HG03342 (cell line): ENCODE measurements around the gene HLA-G.
"Not testable (repeated sequence)": the region's sequence is repeated elsewhere in the genome, so short reads cannot be mapped to it uniquely, and the experiment has no call there.

Experiments
- ATAC-seq: cut with Tn5 transposase; IDR thresholded peaks from one replicate; pipeline ENCODE4 v1.9.1; 2021; ENCODE audit warnings: mild to moderate bottlenecking, moderate library complexity; ENCODE audit not compliant: unreplicated experiment

The HLA-G gene

DNA sequence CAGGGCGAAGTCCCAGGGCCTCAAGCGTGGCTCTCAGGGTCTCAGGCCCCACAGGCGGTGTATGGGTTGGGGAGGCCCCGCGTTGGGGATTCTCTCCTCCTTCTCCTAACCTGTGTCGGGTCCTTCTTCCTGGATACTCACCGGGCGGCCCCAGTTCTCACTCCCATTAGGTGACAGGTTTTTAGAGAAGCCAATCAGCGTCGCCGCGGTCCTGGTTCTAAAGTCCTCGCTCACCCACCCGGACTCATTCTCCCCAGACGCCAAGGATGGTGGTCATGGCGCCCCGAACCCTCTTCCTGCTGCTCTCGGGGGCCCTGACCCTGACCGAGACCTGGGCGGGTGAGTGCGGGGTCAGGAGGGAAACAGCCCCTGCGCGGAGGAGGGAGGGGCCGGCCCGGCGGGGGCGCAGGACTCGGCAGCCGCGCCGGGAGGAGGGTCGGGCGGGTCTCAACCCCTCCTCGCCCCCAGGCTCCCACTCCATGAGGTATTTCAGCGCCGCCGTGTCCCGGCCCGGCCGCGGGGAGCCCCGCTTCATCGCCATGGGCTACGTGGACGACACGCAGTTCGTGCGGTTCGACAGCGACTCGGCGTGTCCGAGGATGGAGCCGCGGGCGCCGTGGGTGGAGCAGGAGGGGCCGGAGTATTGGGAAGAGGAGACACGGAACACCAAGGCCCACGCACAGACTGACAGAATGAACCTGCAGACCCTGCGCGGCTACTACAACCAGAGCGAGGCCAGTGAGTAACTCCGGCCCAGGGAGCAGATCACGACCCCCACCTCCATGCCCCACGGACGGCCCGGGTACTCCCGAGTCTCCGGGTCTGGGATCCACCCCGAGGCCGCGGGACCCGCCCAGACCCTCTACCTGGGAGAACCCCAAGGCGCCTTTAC lies at the start of gene HLA-G:
Gene HLA-G, plus strand, starts transcription at position 247 of the 892 bp plus-strand sequence. Its CDS starts 20 bp downstream, at position 267.
- no peak for ATAC-seq

DNA sequence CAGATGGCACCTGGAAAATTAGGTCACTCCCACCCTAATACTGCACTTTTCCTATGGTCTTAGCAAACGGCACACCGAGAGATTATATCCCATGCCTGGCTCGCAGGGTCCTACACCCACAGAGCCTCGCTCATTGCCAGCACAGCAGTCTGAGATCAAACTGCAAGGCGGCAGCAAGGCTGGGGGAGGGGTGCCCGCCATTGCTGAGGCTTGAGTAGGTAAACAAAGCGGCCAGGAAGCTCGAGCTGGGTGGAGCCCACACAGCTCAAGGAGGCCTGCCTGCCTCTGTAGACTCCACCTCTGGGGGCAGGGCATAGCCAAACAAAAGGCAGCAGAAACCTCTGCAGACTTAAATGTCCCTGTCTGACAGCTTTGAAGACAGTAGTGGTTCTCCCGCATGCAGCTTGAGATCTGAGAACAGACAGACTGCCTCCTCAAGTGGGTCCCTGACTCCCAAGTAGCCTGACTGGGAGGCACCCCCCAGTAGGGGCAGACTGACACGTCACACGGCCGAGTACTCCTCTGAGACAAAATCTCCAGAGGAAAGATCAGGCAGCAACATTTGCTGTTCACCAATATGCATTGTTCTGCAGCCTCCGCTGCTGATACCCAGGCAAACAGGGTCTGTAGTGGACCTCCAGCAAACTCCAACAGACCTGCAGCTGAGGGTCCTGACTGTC lies 47.5 kb upstream of the HLA-G start:
- ATAC-seq: not testable (repeated sequence)

DNA sequence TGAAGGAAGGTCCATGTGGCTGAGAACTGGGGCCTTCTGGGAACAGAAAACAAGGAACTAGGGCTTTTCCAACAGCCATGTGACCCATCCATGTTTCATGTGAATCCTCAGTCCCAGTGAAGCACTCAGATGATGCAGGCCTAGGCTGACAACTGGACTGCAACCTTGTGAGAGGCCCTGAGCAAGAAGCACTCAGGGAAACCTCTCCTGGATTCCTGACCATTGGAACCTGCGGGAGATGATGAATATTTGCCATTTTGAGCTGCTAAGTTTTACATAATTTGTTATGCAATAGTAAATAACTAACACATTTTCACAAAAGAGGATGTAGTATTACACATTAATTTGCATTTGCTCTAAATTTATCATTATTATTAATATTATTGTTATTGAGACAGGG lies 38.4 kb upstream of the HLA-G start:
- ATAC-seq: no peak

DNA sequence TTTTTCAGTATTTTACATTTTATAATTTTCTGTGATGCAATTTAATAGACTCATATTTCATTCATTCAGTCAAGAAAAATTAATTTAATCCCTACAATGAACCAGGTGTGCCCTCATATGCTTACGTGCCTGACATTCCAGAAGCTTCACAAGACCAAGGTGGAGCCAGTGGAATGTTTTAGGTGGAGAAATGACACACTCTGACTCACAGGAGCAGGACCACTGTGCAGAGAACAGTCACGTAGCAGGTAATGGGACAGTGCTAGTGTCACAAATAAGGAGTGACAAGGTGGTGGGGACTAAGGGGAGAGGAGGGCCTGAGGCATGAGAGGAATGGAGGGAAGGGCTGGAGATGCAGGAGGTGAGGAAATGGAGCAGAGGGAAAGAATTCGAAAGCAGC lies 37.0 kb upstream of the HLA-G start:
- ATAC-seq: no peak

DNA sequence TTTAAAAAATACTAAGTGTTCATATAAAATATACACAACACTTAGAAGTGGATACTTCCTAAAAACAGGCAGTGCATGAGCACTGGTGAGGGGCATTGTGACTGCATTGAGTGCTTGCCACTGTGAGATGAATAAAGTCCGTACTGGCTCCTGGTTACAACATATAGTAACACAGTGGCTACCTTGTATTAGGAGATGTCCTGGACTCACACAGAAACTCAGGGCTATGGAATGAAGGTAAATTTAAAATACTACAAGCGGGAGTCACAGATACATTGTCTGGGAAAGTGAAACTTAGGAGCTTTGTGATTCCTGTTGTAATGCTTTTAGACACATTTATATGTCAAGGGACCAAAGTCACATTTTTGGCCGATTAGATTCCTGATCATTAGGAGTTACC lies 36.5 kb upstream of the HLA-G start:
- no peak for ATAC-seq

DNA sequence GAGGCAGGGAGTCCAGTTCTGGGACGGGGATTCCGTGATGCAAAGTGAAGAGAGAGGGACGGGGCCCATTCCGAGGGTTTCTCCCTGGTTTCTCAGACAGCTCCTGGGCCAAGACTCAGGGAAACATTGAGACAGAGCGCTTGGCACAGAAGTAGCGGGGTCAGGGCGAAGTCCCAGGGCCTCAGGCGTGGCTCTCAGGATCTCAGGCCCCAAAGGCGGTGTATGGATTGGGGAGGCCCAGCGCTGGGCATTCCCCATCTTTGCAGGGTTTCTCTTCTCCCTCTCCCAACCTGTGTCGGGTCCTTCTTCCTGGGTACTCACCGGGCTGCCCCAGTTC lies 35.9 kb upstream of the HLA-G start:
- ATAC-seq: no peak

DNA sequence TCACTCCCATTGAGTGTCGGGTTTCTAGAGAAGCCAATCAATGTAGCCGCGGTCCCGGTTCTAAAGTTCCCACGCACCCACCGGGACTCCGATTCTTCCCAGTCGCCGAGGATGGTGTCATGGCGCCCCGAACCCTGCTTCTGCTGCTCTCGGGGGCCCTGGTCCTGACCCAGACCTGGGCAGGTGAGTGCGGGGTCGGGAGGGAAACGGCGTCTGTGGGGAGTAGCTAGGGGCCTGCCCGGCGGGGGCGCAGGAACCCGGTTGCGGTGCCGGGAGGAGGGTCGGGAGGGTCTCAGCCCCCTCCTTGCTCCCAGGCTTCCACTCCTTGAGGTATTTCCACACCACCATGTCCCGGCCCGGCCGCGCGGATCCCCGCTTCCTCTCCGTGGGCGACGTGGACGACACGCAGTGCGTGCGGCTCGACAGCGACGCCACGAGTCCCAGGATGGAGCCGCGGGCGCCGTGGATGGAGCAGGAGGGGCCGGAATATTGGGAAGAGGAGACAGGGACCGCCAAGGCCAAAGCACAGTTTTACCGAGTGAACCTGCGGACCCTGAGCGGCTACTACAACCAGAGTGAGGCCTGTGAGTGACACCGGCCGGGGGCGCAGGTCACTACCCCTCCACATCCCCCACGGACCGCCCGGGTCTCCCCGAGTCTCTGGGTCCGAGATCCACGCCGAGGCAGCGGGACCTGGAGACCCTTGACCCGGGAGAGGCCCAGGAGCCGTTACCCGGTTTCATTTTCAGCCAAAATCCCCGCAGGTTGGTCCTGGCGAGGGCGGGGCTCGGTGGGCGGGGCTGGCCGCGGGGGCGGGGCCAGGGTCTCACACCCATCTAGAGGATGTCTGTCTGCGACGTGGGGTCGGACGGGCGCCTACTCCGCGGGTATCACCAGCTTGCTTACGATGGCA lies 35.2 kb upstream of the HLA-G start:
- no peak for ATAC-seq

DNA sequence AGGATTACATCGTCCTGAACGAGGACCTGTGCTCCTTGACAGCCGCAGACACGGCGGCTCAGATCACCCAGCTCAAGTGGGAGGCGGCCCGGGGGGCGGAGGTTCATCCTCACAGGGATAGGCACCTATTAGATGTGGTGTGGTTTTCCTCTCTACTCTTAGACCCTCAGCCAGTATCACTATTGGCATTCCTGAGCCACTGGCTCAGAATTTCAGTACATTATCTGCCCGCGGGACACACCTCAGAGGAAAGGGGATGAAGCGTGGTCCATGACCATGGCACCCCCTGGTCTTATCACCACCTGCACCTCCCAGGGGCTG lies 34.6 kb upstream of the HLA-G start:
- no peak for ATAC-seq

DNA sequence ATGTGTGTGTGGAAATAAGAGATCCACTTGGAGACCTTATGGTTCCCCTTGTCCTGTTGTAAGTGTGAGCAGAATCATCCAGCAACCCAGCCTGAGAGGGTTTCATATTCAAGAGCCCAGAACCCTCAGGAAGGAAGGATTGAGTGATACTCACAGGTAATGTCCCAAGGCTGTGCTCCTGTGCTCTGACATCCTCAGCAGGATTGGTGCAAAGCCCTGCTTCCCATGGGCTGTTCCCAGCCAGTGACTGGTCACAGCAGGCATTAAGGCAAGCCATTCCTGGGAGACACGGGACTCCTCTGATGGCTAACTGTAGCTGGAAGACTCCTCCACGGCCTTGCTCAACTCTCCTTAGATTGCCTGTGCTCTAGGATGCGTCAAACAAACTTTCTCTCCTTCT lies 33.8 kb upstream of the HLA-G start:
- ATAC-seq: no peak

DNA sequence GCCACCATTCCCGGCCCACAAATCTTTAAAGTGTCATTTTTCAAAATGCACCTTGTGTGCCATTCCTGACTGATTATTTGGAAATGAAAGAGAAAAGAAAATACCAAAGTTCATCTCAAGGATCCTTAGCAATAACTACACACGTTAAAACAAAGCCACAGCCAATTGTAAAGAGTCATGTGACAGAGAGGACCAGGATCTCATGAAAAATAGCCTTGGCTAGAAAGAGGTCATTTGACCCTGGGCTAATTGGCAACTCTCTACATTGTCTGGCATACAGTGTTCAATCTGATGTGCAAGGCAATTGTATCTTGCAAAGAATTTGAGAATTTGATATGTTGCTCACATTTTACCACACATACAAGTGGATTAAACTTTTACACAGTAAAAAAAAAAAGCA lies 31.6 kb upstream of the HLA-G start:
- ATAC-seq: no peak

DNA sequence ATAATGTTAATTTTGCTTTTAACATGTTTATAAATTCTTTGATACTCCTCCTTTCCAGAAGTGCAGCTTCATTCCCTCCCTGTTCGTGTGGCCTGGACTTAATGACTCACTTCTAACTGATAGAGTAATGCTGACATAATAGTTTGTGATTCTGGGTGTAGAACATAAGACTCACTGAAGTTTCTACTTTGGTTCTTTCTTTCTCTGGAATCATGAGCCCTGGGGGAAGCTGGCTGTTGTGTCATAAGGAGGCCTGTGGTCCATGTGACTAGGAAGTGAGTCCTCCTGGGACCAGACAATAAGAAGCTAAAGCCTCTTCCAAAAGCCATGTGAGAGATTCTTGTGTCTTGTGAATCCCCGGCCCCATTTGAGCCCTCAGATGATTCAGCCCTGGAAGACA lies 30.5 kb upstream of the HLA-G start:
- no peak for ATAC-seq

DNA sequence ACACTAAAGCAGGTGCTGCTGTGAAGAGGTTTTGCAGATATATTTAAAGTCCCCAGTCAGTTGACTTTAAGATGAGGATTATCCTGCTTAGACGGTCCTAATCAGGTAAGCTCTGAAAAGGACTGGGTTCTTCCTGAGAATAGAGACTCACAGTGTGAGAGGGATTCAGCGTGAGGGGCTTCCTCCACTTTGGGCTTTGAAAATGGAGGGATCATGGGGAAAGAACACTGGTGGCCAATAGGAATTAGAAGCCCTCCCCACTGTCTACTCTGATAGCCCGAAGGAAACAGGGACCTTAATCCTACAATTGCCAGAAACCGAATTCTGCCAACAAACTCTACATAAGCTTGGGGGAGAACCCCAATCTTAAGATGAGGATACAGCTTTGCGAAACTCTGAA lies 29.7 kb upstream of the HLA-G start:
- ATAC-seq: no peak

DNA sequence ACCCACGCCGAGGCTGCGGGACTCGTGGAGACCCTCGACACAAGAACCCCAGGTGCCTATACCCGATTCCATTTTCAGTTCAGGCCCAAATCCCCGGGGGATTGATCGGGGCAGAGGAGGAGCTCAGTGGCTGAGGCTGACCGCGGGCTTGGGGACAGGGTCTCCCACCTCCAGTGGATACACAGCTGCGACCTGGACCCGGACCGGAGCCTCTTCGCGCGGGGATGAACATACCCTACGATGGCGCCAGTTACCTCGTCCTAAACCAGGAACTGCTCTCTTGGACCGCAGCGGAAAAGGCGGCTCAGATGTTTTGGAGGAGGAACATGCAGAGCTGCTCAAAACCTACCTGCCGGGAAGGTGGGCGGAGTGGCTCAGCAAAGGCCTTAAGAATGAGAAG lies 27.4 kb upstream of the HLA-G start:
- ATAC-seq: no peak

DNA sequence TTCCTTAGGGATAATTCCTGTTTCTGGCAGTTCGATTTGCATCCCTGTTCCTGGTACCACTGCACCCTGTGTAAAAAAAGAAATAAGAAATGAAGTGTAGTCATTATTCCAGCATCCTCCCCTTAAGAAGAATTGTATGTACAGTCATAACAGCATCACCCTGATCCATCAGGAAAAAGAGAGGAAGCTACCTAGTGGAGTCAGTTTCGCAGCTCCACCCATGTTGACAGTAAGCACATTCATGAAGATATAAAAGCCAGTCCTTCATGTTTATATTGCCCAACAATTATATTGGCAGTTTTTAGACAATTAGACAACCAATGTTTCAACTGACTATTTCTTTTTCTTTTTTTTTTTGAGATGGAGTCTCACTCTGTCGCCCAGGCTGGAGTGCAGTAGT lies 21.2 kb upstream of the HLA-G start:
- no peak for ATAC-seq

DNA sequence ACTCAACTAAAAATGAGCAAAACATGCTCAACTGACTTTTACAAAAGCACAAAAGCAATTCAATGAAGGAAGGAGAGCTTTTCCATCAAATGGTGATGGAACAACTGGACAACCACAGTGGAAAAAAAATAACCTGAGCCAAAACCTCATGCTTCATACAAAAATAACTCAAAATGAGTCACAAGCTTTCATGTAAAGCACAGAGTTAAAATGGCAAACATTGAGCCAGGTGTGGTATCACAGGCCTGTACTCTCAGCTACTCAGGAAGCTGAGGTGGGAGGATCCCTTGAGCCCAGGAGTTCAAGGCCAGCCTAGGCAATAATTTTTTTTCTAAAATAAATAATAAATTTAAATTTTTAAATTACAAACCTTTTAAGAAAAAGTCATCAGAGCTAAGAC lies 18.4 kb upstream of the HLA-G start:
- no peak for ATAC-seq

DNA sequence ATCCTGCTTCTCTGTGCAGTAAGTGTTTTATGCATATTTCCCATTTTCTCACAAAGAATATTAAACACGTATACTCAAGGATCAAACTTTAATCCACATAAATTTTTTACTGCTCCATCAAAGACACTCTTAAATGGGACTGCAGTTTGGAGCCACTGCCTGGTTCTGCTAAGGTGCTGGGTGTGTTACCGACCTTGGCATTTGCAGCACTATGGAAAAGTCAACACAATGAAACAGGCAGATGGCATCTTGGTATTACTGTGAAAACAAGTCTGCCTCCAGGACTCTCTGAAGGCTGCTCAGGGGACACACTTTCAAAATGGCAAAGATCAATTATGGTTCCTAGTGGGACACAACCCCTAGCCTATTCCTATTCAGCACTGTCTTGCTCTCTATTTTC lies 17.3 kb upstream of the HLA-G start:
- no peak for ATAC-seq

DNA sequence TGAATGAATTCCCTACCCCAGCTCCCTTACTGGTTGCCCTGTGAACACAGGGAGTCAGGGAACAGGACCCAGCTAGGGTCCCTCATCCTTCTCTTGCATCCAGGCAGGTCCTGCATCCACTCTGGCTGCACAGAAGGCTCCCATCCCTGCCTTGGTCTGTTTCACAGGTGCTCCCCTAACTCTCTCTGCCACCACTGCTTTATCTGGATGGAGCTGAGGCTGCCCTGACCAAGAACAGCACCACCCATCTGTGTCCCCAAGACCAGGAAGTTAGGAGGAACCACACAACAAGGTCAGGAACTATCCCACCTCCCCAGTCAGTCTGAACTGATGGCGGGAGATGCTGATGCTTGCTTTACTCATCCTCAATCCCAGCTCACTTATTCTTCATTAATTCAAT lies 16.2 kb upstream of the HLA-G start:
- no peak for ATAC-seq

DNA sequence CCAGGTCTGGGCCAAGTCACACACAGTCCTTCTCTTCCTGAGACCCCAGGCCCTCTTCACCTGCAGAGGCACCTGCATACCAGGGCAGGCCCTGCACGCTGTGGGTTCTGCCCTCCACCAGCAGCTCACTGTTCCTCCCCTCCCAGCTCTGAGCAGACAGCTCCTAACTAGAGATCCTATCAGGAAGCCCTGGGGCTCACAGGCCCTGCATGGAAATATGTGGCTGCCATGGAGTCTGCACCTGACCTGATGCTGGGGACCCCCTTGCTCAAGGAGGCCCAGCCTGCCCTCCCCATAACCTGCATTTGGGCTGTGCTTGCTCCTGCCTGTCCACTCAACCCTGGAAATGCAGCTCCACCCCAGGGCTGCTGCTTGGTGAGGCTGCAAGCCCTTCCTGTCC lies 14.6 kb upstream of the HLA-G start:
- ATAC-seq: no peak

DNA sequence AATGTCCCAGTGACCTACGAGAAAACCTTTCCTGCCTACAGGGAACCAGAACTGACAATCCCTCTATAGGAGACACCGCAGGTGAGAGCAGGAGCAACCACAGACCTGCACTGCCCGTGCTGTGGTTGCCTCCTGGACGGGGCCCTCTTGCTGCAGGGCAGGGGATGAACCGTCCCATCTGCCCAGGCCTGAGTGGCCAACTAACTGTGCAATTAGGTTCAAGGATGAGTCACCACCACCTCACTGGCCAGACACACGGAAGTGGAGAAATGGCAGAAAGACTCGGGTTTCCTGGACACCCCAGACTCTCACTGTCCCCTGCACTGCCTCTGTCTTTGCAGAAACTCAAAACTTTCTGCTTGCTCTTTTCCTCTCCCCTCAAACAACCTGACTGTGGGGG lies 13.8 kb upstream of the HLA-G start:
- ATAC-seq: no peak

DNA sequence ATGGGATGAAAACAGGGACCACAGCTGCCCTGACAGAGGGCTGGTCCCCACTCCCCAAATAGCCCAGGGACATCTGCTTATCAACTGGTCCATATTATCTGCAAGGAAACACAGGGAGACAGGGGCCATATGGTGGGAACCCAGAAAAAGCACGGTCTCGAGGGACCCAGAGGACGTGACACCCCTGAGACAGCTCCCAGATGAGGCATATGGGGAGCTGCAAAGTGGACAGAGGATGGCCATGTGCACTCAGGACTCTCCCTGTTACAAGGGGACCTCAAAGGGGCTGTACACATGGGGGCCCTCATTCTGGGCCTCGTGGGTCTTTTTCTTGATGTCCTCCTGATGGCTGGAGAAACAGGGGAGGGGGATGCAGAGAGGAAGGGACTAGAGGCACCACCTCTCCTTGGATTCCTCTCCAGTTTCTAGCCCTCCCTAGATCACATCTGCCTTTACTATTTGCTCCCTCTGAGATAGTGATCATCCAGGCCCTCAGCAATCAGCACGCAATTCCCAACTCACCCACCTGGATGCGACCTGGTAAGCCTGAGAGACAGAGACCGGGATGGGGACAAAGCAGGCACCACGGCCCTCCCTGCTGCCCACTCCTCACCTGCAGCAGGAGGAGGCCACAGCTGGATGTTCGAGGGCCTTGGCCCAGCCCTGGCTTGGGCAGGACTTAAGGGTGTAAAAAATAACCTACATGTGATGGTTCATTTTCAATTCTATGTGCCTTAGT lies 13.1 kb upstream of the HLA-G start:
- no peak for ATAC-seq

DNA sequence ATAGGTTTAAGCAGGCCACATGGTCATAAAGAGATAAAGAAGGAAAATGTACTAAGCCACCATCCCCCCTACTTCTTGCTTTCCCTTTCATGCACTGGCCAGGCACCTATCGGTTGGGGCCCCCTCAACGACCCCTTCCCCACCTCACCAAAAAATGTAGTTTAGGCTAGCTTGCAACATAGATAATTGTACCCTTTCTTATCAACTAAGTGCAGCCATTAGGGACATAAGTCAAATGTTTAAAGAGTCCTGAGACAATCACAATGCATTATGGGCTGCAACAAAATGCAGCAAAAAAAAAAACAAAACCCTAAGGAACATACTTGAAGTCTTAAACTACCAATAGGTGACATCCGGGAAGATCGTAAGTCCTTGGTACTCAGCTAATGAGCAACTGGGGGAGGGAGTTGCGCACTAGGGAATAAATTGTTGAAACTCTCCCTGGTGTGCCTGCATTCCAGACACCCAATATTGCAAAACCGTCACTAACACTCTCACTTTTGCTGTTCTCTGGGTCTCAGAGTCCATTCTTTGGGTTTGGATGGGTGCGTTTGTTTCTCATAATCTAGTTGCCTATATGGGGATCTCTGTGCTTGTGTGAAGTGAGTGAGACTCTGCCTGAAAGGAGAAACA lies 12.4 kb upstream of the HLA-G start:
- no peak for ATAC-seq
